Gastrocnemius medialis (tissue), 4 donors: ENCODE measurements around the gene KDM6B. TPM values are rescaled to one million over a fixed set of nuclear protein-coding genes. Genes with fewer than 3 reads are reported as not detected.

ENCODE experiments used
- ATAC-seq, 2 donors: fragments of 150-250 bp; one replicate each; pipeline ENCODE4 v1.9.1; 2016
- DNase-seq, 2 donors: peaks; one replicate each; pipeline ENCODE4 v3.0.0-alpha.2; 2019
- H3K27ac ChIP-seq, 4 donors: fragments of 200-600 bp; sonication (generic); 1 replicate in 1 of 4; 2 replicates in 3 of 4; pipeline ENCODE4 v1.5.1; 2016 to 2018; ENCODE audit warnings: mild to moderate bottlenecking in 2 of 4, moderate library complexity in 1 of 4
- H3K27me3 ChIP-seq, 3 donors: fragments of 200-600 bp; sonication (generic) in 2 of 3; 1 replicate in 1 of 3; 2 replicates in 2 of 3; pipeline versions ENCODE4 v1.5.1 to v1.6.0; 2016 to 2019; ENCODE audit warnings: mild to moderate bottlenecking in 1 of 3, moderate library complexity in 1 of 3
- H3K36me3 ChIP-seq, 2 donors: fragments of 200-600 bp; sonication (generic) in 1 of 2; one replicate each; pipeline ENCODE4 v1.5.1; 2017 to 2018
- H3K4me1 ChIP-seq, 2 donors: fragments of 200-600 bp; sonication (generic) in 1 of 2; one replicate each; pipeline ENCODE4 v1.5.1; 2016 to 2017; ENCODE audit warnings: mild to moderate bottlenecking in 2 of 2
- H3K4me3 ChIP-seq, 4 donors: fragments of 200-600 bp; sonication (generic) in 3 of 4; 1 replicate in 1 of 4; 2 replicates in 3 of 4; pipeline ENCODE4 v1.5.1; 2016 to 2019; ENCODE audit warnings: mild to moderate bottlenecking in 2 of 4
- H3K9me3 ChIP-seq, 3 donors: fragments of 200-600 bp; sonication (generic) in 2 of 3; 1 replicate in 1 of 3; 2 replicates in 2 of 3; pipeline ENCODE4 v1.5.1; 2016 to 2019
- POLR2A ChIP-seq, 2 donors: fragments of 450-650 bp; IDR thresholded peaks; one replicate each; pipeline ENCODE4 v1.6.1; 2017; ENCODE audit warnings: antibody characterized with exemption in 2 of 2, mild to moderate bottlenecking in 2 of 2, moderate library complexity in 2 of 2
- in situ Hi-C, 4 donors: fragments of 200-750 bp; cut with MboI; loops; one replicate each; pipeline versions ENCODE4 v1.15.0 to v1.8.0; 2017; ENCODE audit warnings: low sequenced_read_pairs in 4 of 4
- intact Hi-C: fragments of 100-400 bp; cut with DNase I; formaldehyde crosslinking; loops from one replicate; pipeline ENCODE4 v1.15.1; 2023; ENCODE audit warnings: low total_unique reads
- total RNA-seq, 4 donors: library from RNA; depleted of rRNA; stranded (reverse); fragments of >200 nt; gene quantifications; one replicate each; pipeline versions ENCODE4 v1.1.0 to v1.2.3, GENCODE V29; 2016
- TF ChIP-seq, protein P1 (sequence below), 5 experiments: fragments of 450-650 bp in 3 of 5; fragments of 200-600 bp in 2 of 5; sonication (generic) in 2 of 5; IDR thresholded peaks in 4 of 5; conservative IDR thresholded peaks in 1 of 5; 1 replicate in 4 of 5; 2 replicates in 1 of 5; pipeline ENCODE4 v1.5.1; 2016 to 2019; ENCODE audit warnings: antibody characterized with exemption in 5 of 5, mild to moderate bottlenecking in 3 of 5, moderate library complexity in 3 of 5

Gene KDM6B
- total RNA-seq: 1 to 10 TPM; 1.9 to 8.2 (median 4.4) TPM

GRCh38 chr17:7833795-7834541 lies at the start of gene KDM6B:
Gene KDM6B, plus strand, starts transcription at chr17:7834217. Its CDS starts 11,338 bp downstream, at chr17:7845555.
- intact Hi-C loops (loop anchor here (2.0 to 10.0 kb wide), 4 partner anchors 55 to 819 kb away; partner anchors contain the start of genes ACADVL, CHD3, DLG4 and RNASEK), in situ Hi-C loops (no loop called here)
- H3K27me3 ChIP-seq: no peaks in the 10 kb centered on the region
- DNase-seq: peak; percentile 92 to 95
- no peaks in the 10 kb centered on the region for H3K36me3 ChIP-seq
- no peaks in the 10 kb centered on the region for H3K9me3 ChIP-seq
- ATAC-seq: peak; percentile 63 to 66
- H3K4me1 ChIP-seq: peaks cover 26 to 32% of the 10 kb centered on the region in 2 donors
- peak within 1 kb of the TSS; percentile 97 to 100 (median 100) for H3K27ac ChIP-seq
- peak within 1 kb of the TSS; percentile 81 to 90 (median 85) for H3K4me3 ChIP-seq
- peak; percentile 57 to 71 for TF ChIP-seq POLR2A (IDR thresholded peaks at IDR 0.05)
- TF ChIP-seq, protein P1, sequence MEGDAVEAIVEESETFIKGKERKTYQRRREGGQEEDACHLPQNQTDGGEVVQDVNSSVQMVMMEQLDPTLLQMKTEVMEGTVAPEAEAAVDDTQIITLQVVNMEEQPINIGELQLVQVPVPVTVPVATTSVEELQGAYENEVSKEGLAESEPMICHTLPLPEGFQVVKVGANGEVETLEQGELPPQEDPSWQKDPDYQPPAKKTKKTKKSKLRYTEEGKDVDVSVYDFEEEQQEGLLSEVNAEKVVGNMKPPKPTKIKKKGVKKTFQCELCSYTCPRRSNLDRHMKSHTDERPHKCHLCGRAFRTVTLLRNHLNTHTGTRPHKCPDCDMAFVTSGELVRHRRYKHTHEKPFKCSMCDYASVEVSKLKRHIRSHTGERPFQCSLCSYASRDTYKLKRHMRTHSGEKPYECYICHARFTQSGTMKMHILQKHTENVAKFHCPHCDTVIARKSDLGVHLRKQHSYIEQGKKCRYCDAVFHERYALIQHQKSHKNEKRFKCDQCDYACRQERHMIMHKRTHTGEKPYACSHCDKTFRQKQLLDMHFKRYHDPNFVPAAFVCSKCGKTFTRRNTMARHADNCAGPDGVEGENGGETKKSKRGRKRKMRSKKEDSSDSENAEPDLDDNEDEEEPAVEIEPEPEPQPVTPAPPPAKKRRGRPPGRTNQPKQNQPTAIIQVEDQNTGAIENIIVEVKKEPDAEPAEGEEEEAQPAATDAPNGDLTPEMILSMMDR (IDR thresholded peaks at IDR 0.05 in 4 of 5, conservative IDR thresholded peaks at IDR 0.05 in 1 of 5): no peak

DNA sequence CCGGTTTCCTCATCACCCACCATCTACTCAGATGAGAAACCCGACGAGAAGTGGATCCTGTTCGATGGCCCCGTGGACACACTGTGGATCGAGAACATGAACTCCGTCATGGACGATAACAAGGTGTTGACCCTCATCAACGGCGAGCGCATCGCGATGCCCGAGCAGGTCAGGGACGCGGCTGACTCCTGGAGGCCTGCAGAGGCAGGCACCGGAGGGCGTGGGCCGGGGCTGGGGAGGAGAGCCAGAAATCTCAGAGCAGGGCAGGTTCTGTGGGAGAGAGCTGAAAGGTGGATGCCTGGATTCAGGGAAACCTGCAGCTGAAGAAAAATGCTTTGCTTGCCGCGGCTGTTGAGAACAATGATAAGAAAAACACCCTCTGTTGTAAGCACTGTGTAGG lies 47.2 kb upstream of the KDM6B start:
- Histone ChIP-seq H3K36me3 (no peaks in the 10 kb centered on the region), H3K27ac (no peak overlapping the region), H3K4me3 (no peak overlapping the region), H3K4me1 (no peaks in the 10 kb centered on the region), H3K27me3 (peaks cover 0 to 5% (median 0%) of the 10 kb centered on the region in 3 donors), H3K9me3 (no peaks in the 10 kb centered on the region)
- intact Hi-C loops (no loop called here), in situ Hi-C loops (no loop called here)
- DNase-seq: no peak
- no peak for TF ChIP-seq POLR2A (IDR thresholded peaks at IDR 0.05)
- TF ChIP-seq, protein P1 (IDR thresholded peaks at IDR 0.05 in 4 of 5, conservative IDR thresholded peaks at IDR 0.05 in 1 of 5): no peak
- no peak for ATAC-seq

DNA sequence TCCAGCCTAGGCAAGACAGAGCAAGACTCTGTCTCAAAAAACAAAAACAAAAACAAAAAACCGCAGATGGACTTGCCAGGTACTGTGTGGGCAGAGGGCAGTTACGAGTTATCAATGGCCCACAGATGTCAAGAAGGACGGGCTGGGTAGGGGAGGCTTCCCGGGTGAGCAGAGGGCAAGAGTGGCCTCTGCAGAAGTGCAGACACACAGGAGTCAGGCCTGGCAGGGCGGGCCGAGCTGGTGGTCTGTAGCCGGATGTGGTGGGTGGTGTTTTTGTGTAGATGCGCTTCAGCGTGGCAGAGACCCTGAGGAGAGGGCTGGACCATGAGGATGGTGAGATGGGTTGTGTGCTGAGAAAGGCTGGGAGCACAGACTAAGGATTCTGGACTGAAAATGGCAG lies 44.9 kb upstream of the KDM6B start:
- H3K9me3 ChIP-seq: no peaks in the 10 kb centered on the region
- DNase-seq: no peak
- no peak for ATAC-seq
- no peaks in the 10 kb centered on the region for H3K4me1 ChIP-seq
- in situ Hi-C loops (no loop called here), intact Hi-C loops (no loop called here)
- H3K27me3 ChIP-seq: no peaks in the 10 kb centered on the region
- no peak overlapping the region for H3K27ac ChIP-seq
- H3K36me3 ChIP-seq: no peaks in the 10 kb centered on the region
- no peak for TF ChIP-seq POLR2A (IDR thresholded peaks at IDR 0.05)
- TF ChIP-seq, protein P1 (IDR thresholded peaks at IDR 0.05 in 4 of 5, conservative IDR thresholded peaks at IDR 0.05 in 1 of 5): no peak
- no peak overlapping the region for H3K4me3 ChIP-seq

DNA sequence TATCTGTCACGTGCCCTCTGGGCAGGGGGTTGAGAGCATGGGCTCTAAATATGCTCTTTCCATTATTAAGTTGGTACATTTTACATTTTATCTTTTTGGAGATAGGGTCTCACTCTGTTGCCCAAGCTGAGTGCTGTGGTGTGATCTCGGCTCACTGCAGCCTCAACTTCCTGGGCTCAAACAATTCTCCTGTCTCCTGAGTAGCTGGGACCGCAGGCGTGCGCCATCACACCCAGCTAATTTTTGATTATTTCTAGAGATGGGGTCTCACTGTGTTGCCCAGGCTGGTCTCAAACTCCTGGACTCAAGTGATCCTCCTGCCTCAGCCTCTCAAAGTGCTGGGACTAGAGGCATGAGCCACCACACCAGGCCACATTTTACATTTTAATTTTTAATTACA lies 43.9 kb upstream of the KDM6B start:
- intact Hi-C loops: no loop called here

More for the DNA sequence above, 43.9 kb upstream of the KDM6B start:
- Histone ChIP-seq H3K4me1 (no peaks in the 10 kb centered on the region), H3K27ac (no peak overlapping the region), H3K4me3 (no peak overlapping the region), H3K36me3 (no peaks in the 10 kb centered on the region), H3K9me3 (no peaks in the 10 kb centered on the region), H3K27me3 (no peaks in the 10 kb centered on the region)
- DNase-seq (no peak), ATAC-seq (no peak)
- TF ChIP-seq, protein P1 (IDR thresholded peaks at IDR 0.05 in 4 of 5, conservative IDR thresholded peaks at IDR 0.05 in 1 of 5): no peak
- no peak for TF ChIP-seq POLR2A (IDR thresholded peaks at IDR 0.05)
- in situ Hi-C loops: no loop called here
